ENCODE measurements around the gene HMGCLL1. TPM values are rescaled to one million over a fixed set of nuclear protein-coding genes. Genes with fewer than 3 reads are reported as not detected.

The HMGCLL1 gene
- total and polyA plus RNA-seq, 2 donors from 2014 or later: 0.94 to 2.0 TPM

DNA sequence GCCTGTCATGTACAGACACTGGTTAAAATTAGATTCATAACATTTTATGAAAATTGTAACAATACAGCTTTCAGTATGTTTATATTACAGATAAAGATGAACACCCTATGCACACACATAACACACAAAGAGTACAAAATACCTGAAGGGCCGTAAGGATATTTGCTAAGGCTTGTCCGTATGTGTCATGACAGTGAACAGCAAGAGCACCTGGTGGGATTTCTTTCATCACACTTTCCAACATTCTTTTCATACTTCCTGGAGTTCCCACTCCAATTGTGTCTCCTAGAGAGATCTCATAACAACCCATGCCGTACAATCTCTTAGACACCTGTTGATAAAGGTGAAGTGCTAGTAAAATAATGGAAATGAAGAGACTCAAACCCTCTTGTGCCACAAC lies 83.7 kb downstream of the HMGCLL1 start:
- intact Hi-C loops (cut with DNase I): no loop called here
- no peak for DNase-seq
- H3K4me3 ChIP-seq (ENCODE audit: low read length in 3 of 3): no peak overlapping the region
- H3K4me1 ChIP-seq (ENCODE audit: control insufficient read depth in 2 of 3, insufficient read depth in 2 of 3, low read depth in 1 of 3, low read length in 3 of 3): no peaks in the 10 kb centered on the region
- H3K36me3 ChIP-seq (ENCODE audit: control insufficient read depth in 2 of 3, insufficient read depth in 3 of 3, low read length in 3 of 3): no peaks in the 10 kb centered on the region
- H3K9me3 ChIP-seq (ENCODE audit: control insufficient read depth in 2 of 3, insufficient read depth in 1 of 3, low read length in 3 of 3): no peaks in the 10 kb centered on the region
- H3K9ac ChIP-seq (ENCODE audit: low read length in 3 of 3): no peak overlapping the region
- no peak for TF ChIP-seq CTCF (IDR thresholded peaks at IDR 0.05; ENCODE audit: borderline replicate concordance, extremely low read depth, insufficient read depth)
- no peak for FAIRE-seq
- no peaks in the 10 kb centered on the region for H3K27me3 ChIP-seq (ENCODE audit: control insufficient read depth, insufficient read depth, low read length)
- no peak overlapping the region for H3K27ac ChIP-seq (ENCODE audit: low read depth in 2 of 2, low read length in 2 of 2)

GRCh38 chr6:55494411-55494810 lies 84.6 kb downstream of the HMGCLL1 start:
- Histone ChIP-seq H3K9me3 (ENCODE audit: control insufficient read depth in 2 of 3, insufficient read depth in 1 of 3, low read length in 3 of 3) (no peaks in the 10 kb centered on the region), H3K27me3 (ENCODE audit: control insufficient read depth, insufficient read depth, low read length) (no peaks in the 10 kb centered on the region), H3K36me3 (ENCODE audit: control insufficient read depth in 2 of 3, insufficient read depth in 3 of 3, low read length in 3 of 3) (no peaks in the 10 kb centered on the region), H3K27ac (ENCODE audit: low read depth in 2 of 2, low read length in 2 of 2) (no peak overlapping the region), H3K4me1 (ENCODE audit: control insufficient read depth in 2 of 3, insufficient read depth in 2 of 3, low read depth in 1 of 3, low read length in 3 of 3) (no peaks in the 10 kb centered on the region), H3K9ac (ENCODE audit: low read length in 3 of 3) (no peak overlapping the region), H3K4me3 (ENCODE audit: low read length in 3 of 3) (no peak overlapping the region)
- intact Hi-C loops (cut with DNase I): no loop called here
- TF ChIP-seq CTCF (IDR thresholded peaks at IDR 0.05; ENCODE audit: borderline replicate concordance, extremely low read depth, insufficient read depth): no peak
- DNase-seq (no peak), FAIRE-seq (no peak)

DNA sequence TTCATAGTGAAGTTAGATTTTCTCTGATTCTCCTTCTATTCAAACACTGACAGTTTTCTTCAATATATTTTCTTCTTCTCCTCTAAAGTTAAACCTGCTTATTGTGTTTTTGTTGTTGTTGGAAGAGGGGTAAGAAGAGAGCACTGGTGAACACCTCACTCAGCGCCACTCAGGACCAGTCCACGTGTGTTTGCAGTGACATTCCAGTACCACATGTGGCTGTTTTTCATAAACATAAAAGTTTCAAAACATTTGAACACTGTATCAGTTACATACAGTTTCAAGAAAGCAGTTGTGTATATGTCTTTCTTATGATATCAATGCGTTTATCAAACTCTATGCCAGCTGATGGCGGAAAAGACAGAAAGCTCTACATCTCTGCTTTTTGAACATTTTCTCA lies 86.7 kb downstream of the HMGCLL1 start:
- DNase-seq: no peak
- intact Hi-C loops (cut with DNase I): no loop called here
- Histone ChIP-seq H3K36me3 (ENCODE audit: control insufficient read depth in 2 of 3, insufficient read depth in 3 of 3, low read length in 3 of 3) (no peaks in the 10 kb centered on the region), H3K27ac (ENCODE audit: low read depth in 2 of 2, low read length in 2 of 2) (no peak overlapping the region), H3K9me3 (ENCODE audit: control insufficient read depth in 2 of 3, insufficient read depth in 1 of 3, low read length in 3 of 3) (no peaks in the 10 kb centered on the region), H3K4me1 (ENCODE audit: control insufficient read depth in 2 of 3, insufficient read depth in 2 of 3, low read depth in 1 of 3, low read length in 3 of 3) (no peaks in the 10 kb centered on the region), H3K27me3 (ENCODE audit: control insufficient read depth, insufficient read depth, low read length) (no peaks in the 10 kb centered on the region), H3K4me3 (ENCODE audit: low read length in 3 of 3) (no peak overlapping the region), H3K9ac (ENCODE audit: low read length in 3 of 3) (no peak overlapping the region)
- no peak for FAIRE-seq
- TF ChIP-seq CTCF (IDR thresholded peaks at IDR 0.05; ENCODE audit: borderline replicate concordance, extremely low read depth, insufficient read depth): no peak

GRCh38 chr6:55490871-55491270 lies 88.1 kb downstream of the HMGCLL1 start:
- no peak overlapping the region for H3K4me3 ChIP-seq (ENCODE audit: low read length in 3 of 3)
- no peaks in the 10 kb centered on the region for H3K9me3 ChIP-seq (ENCODE audit: control insufficient read depth in 2 of 3, insufficient read depth in 1 of 3, low read length in 3 of 3)
- H3K36me3 ChIP-seq (ENCODE audit: control insufficient read depth in 2 of 3, insufficient read depth in 3 of 3, low read length in 3 of 3): no peaks in the 10 kb centered on the region
- TF ChIP-seq CTCF (IDR thresholded peaks at IDR 0.05; ENCODE audit: borderline replicate concordance, extremely low read depth, insufficient read depth): no peak
- intact Hi-C loops (cut with DNase I): no loop called here
- H3K27ac ChIP-seq (ENCODE audit: low read depth in 2 of 2, low read length in 2 of 2): no peak overlapping the region
- H3K9ac ChIP-seq (ENCODE audit: low read length in 3 of 3): no peak overlapping the region
- FAIRE-seq (no peak), DNase-seq (no peak)
- no peaks in the 10 kb centered on the region for H3K27me3 ChIP-seq (ENCODE audit: control insufficient read depth, insufficient read depth, low read length)
- H3K4me1 ChIP-seq (ENCODE audit: control insufficient read depth in 2 of 3, insufficient read depth in 2 of 3, low read depth in 1 of 3, low read length in 3 of 3): no peaks in the 10 kb centered on the region

All from kidney (tissue), 14 donors.